Astrocyte of the cerebellum (primary cell): Measurements from ENCODE around the gene ITFG2.

Source experiments
- DNase-seq: peaks from one replicate; pipeline ENCODE4 v3.0.0-alpha.2; 2011; ENCODE audit warnings: low read depth
- H3K4me3 ChIP-seq: 2 replicates; pipeline ENCODE4 v1.5.1; 2011; ENCODE audit warnings: mild to moderate bottlenecking, low read depth, low read length, moderate library complexity
- in situ Hi-C: cut with HindIII; loops from 2 replicates; pipeline ENCODE4 v1.10.0; 2017; ENCODE audit warnings: low sequenced_read_pairs
- TF ChIP-seq, protein P1 (sequence below): IDR thresholded peaks from 2 replicates; pipeline ENCODE4 v1.5.1; 2012; ENCODE audit warnings: low read length, low read depth, moderate library complexity, mild to moderate bottlenecking; ENCODE audit errors: missing control alignments

The ITFG2 gene

DNA sequence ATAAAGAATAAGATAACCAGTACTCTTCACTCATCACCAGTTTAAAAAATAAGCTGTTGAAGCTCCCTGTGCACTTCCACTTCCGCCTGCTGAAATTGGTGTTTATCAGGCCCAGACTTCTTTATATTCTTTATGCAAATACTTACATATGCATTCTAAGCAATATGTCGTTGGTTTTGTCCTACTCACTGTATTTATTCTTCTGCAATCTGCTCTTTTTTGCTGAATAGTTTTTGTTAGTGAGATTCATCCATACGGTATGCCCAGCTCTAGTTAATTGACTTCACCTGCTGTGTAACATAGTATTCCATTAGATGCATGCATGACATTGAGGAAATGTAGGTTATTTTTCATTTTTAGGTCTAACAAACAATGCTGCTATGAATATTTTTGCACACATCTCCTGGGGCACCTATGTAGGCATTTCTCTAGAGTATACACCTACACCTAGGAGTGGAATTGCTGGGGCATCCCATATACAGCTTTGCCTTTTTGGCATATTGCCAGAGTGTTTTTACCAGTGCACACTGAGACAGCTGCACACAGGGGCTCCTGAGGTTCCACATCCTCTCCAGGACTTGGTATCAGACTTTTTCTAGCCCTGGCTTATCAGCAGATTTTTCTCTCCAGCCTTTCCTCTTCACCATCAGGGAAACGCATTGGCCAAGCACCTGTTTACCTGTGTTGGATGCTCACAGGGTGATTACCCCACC, 23.4 kb downstream of the ITFG2 start:
- in situ Hi-C loops, result no loop called here
- no peak overlapping the region for H3K4me3 ChIP-seq
- TF ChIP-seq, protein P1, sequence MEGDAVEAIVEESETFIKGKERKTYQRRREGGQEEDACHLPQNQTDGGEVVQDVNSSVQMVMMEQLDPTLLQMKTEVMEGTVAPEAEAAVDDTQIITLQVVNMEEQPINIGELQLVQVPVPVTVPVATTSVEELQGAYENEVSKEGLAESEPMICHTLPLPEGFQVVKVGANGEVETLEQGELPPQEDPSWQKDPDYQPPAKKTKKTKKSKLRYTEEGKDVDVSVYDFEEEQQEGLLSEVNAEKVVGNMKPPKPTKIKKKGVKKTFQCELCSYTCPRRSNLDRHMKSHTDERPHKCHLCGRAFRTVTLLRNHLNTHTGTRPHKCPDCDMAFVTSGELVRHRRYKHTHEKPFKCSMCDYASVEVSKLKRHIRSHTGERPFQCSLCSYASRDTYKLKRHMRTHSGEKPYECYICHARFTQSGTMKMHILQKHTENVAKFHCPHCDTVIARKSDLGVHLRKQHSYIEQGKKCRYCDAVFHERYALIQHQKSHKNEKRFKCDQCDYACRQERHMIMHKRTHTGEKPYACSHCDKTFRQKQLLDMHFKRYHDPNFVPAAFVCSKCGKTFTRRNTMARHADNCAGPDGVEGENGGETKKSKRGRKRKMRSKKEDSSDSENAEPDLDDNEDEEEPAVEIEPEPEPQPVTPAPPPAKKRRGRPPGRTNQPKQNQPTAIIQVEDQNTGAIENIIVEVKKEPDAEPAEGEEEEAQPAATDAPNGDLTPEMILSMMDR, result no peak

DNA sequence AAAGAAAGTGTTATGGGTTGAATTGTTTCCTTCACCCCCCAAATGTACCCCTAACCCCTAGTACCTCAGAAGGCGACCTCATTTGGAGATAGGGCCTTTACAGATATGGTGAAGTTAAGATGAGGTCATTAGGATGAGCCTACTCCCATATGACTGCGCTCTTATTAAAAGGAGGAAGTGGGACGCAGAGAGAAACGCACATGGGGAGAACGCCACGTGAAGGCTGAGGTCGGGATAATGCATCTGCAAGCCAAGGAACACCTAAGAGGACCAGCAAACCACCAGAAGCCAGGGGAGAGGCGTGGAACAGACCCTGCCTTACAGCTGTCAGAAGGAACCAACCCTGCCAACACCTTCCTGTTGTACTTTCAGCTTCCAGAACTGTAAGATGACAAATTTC, 24.1 kb downstream of the ITFG2 start:
- H3K4me3 ChIP-seq, result no peak overlapping the region
- in situ Hi-C loops, result no loop called here
- DNase-seq, result no peak
- TF ChIP-seq, protein P1, result no peak

More for the DNA sequence above, 23.4 kb downstream of the ITFG2 start:
- no peak for DNase-seq

DNA sequence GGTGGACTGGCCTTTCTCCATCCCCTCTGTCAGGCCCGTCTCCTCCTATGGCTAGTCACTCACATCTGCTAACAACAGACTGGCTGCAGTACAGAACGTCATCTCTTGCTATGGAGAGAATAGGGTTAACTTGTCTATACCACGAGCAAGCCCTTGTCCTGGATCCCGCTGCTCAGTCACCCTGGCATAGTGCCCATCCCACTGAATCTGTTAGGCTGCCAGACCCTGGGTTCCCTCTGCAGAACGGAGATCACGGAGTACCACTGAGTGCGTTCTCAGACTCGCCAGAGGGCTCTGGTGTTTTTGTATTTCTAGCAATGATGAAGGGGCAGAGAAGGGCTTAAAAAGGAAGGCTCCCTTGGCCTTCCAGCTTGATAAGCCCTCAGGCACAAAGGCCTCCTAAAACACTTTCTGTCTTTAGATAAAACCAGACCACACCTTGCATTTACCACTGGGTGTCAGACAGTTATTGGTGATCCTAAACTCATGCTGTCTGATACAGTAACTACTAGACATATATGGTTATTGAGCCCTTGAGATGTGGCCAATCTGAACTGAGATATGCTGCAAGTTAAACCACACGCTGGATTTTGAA, 28.7 kb downstream of the ITFG2 start:
- TF ChIP-seq, protein P1, result no peak
- in situ Hi-C loops, result no loop called here
- H3K4me3 ChIP-seq, result no peak overlapping the region
- no peak for DNase-seq

DNA sequence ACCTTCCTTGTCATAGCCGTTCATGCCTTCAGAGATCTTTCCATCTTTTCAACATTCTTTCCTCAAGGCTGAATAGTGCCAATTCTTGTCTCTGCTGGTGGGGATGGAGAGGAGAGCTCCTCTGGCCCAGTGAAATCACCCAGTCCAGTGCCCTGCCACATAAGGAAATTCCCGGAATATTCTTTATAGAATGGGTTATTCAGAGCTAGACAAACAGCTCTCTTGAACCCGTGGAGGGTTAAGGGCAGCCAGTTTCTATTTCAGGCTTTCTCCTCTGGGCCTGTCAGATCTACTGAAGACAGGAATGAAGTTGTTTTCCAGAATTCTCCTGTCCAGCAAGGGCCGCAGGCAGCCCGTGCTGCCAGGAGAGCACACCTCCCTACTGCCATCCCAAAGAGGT, 30.5 kb downstream of the ITFG2 start:
- H3K4me3 ChIP-seq, result no peak overlapping the region
- TF ChIP-seq, protein P1, result no peak
- no peak for DNase-seq
- in situ Hi-C loops, result no loop called here

DNA sequence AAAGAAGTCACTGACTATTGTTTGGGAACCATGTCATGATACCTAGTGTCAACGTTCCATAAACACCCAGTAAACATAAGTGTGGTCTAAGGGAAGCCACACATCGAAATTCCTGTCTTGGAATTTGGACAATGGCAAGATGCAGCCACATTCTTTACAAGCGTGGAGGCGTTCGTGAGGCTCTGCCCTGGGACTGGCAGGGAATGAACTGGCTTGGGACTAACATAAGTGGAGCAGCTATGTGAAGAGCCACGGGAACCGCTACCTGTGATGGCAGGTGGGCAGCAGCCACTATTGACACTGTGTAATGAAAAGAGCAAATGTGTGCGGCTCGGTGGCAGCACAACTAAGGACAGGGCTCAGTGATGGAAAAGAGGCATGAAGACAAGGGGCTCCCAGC, 32.3 kb downstream of the ITFG2 start:
- no peak overlapping the region for H3K4me3 ChIP-seq
- TF ChIP-seq, protein P1, result no peak
- no peak for DNase-seq
- in situ Hi-C loops, result no loop called here

DNA sequence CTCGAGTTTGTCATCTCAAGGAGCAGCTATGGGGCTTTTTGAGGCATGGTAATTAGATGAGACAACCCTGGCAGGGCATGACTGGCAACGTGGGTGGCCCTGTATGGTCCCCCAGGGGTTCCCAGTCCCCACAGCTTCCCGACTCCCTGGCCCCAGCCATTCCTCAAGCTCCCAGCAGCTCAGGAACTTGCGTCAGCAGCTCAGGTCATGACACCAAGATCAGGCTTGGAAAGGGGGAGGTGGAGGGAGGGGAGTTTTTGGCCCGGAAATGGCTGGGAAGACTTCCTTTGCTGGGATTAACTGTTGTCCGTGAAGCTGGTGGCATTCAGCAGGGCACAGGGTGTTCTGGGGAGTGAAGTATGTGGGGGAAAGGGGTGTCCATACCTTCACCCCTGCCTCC, 32.8 kb downstream of the ITFG2 start:
- in situ Hi-C loops, result no loop called here
- DNase-seq, result no peak
- no peak overlapping the region for H3K4me3 ChIP-seq

More for the DNA sequence above, 32.8 kb downstream of the ITFG2 start:
- TF ChIP-seq, protein P1, result no peak
